Keratinocyte (primary cell): Measurements from ENCODE around the gene FHOD3.

Source experiments
- CTCF ChIP-seq, 3 experiments: IDR thresholded peaks in 1 of 3; conservative IDR thresholded peaks in 1 of 3; optimal IDR thresholded peaks in 1 of 3; 2 replicates in 2 of 3; 3 replicates in 1 of 3; pipeline versions ENCODE3 to v1.5.1; 2011; ENCODE audit warnings: low read length in 3 of 3, mild to moderate bottlenecking in 3 of 3, moderate library complexity in 2 of 3, control low read depth in 1 of 3, inconsistent platforms in 1 of 3; ENCODE audit not compliant: insufficient read depth in 2 of 3; ENCODE audit errors: extremely low read depth in 1 of 3
- EZH2 ChIP-seq: IDR thresholded peaks from one replicate; pipeline ENCODE4 v1.6.1; 2012; ENCODE audit warnings: inconsistent platforms, mild to moderate bottlenecking, low read length, moderate library complexity

GRCh38 chr18:36334798-36335197 is 37.3 kb downstream of the FHOD3 start:
- TF ChIP-seq CTCF (optimal IDR thresholded peaks at IDR 0.05 in 1 of 3, IDR thresholded peaks at IDR 0.05 in 1 of 3, conservative IDR thresholded peaks at IDR 0.05 in 1 of 3; ENCODE audit: extremely low read depth in 1 of 3, insufficient read depth in 2 of 3, low read length in 3 of 3) (no peak), EZH2 (no peak)
